Stomach (tissue), 9 donors: Measurements from ENCODE around the gene NMNAT2. TPM values are rescaled to one million over a fixed set of nuclear protein-coding genes. Genes with fewer than 3 reads are reported as not detected.

Experiments used
- DNase-seq, 2 donors: peaks; one replicate each; pipeline versions ENCODE4 v3.0.0 to v3.0.0-alpha.2; 2013 to 2019
- H3K27ac ChIP-seq, 5 donors: fragments of 200-600 bp in 4 of 5; sonication (generic) in 4 of 5; one replicate each; pipeline ENCODE4 v1.5.1; 2013 to 2019; ENCODE audit warnings: mild to moderate bottlenecking in 1 of 5, moderate library complexity in 1 of 5
- H3K27me3 ChIP-seq, 3 donors: fragments of 200-600 bp; sonication (generic); one replicate each; pipeline ENCODE4 v1.5.1; 2017 to 2019; ENCODE audit warnings: mixed run types in 1 of 3
- H3K36me3 ChIP-seq, 4 donors: fragments of 200-600 bp; sonication (generic); 1 replicate in 3 of 4; 2 replicates in 1 of 4; pipeline ENCODE4 v1.5.1; 2016 to 2019
- H3K4me1 ChIP-seq, 4 donors: fragments of 200-600 bp; sonication (generic); one replicate each; pipeline ENCODE4 v1.5.1; 2016 to 2019
- H3K4me3 ChIP-seq, 4 donors: fragments of 200-600 bp; sonication (generic) in 3 of 4; one replicate each; pipeline ENCODE4 v1.5.1; 2016 to 2019; ENCODE audit warnings: mild to moderate bottlenecking in 1 of 4
- H3K9me3 ChIP-seq, 4 donors: fragments of 200-600 bp; sonication (generic); one replicate each; pipeline ENCODE4 v1.5.1; 2016 to 2019
- CTCF ChIP-seq, 7 experiments: fragments of 450-650 bp in 4 of 7; fragments of 200-600 bp in 3 of 7; sonication (generic) in 3 of 7; IDR thresholded peaks; one replicate each; pipeline ENCODE4 v1.5.1; 2016 to 2019; ENCODE audit warnings: antibody characterized with exemption in 7 of 7, control low read depth in 2 of 7, mild to moderate bottlenecking in 1 of 7
- EP300 ChIP-seq: sonication (generic); formaldehyde crosslinking; IDR thresholded peaks from one replicate; pipeline ENCODE4 v1.6.1; 2017; ENCODE audit warnings: antibody characterized with exemption
- POLR2A ChIP-seq, 4 donors: fragments of 450-650 bp; IDR thresholded peaks; one replicate each; pipeline ENCODE4 v1.6.1; 2016; ENCODE audit warnings: antibody characterized with exemption in 4 of 4, control low read depth in 2 of 4, mild to moderate bottlenecking in 1 of 4, moderate library complexity in 1 of 4
- POLR2AphosphoS5 ChIP-seq, 3 donors: sonication (generic); formaldehyde crosslinking; IDR thresholded peaks; one replicate each; pipeline ENCODE4 v1.6.1; 2016; ENCODE audit warnings: antibody characterized with exemption in 3 of 3
- WGBS, 5 donors: extraction: QIAGEN DNeasy Blood & Tissue Kit in 3 of 5; methylation state at CpG; one replicate each; pipeline versions ENCODE4 v1.1.5 to v1.1.7; 2013 to 2018; 5-methylcytosine and 5-hydroxymethylcytosine counted together
- intact Hi-C: fragments of 100-400 bp; cut with DNase I; formaldehyde crosslinking; loops from one replicate; pipeline ENCODE4 v1.15.1; 2023; ENCODE audit warnings: low total_unique reads
- polyA plus RNA-seq, 3 donors: library from polyadenylated mRNA; stranded (reverse); fragments of 200-250 nt; gene quantifications; one replicate each; pipeline ENCODE4 v1.2.3, GENCODE V29; 2013
- total RNA-seq, 5 donors: library from RNA; depleted of rRNA; stranded (reverse); fragments of >200 nt; gene quantifications; one replicate each; pipeline versions ENCODE4 v1.1.0 to v1.2.3, GENCODE V29; 2014 to 2016
- donor health status: healthy with polysubstance abuse.
- donor health status: Bipolar disorder and iron deficiency.
- donor health status: healthy.

NMNAT2 gene
- total and polyA plus RNA-seq, 8 donors, result 0.06 to 1.3 (median 0.51) TPM; not detected in 2

DNA sequence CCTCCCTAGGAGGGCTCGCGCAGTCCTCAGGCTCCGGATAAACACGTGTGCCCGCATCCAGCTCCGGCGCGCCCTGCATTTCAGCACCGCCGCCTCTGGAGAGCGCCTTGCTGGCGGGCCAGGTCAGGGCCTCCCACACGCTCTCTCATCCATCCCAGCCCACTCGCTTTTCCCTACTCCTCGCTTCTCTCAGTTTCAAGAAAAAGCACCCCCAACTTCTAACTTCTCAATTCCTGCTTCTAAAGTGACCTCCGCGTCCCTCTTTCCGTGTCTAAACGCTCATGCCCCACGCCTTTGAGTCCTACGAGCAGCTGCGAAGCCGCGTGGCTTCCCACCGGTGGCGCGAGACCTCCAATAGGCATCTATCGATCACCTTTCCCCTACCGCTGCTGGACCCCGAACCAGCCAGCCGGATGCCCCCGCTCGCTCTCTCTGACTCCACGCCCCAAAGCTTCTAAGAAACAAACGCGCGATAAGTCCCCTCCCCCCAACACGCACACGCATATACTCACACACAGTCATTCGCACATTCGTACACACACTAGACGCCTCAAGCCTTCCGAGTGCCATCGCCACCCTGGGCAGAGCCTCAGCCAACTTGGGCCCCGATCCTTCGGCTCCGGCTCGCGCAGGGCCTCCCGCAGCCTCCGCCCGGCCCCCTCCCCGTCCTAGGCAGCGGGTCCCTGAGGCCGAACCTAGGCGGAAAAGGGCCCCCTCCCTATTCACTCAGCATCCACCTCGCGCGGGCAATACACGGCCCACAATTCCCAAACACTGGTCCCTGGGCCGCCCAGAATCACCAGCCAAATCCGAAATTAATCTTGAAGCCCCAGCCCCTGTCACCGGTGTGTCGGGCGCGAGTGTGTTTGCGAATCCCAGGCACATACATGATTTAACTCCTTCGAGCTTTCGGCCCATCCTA lies 1.1 kb downstream of the NMNAT2 start:
- H3K27me3 ChIP-seq, result peaks cover 0 to 70% (median 49%) of the 10 kb centered on the region in 3 donors
- 4 to 7% (median 6%) methylated on average over 66 to 69 of the region's 69 CpGs for WGBS, 5 donors
- H3K4me1 ChIP-seq, result peaks cover 19 to 25% (median 21%) of the 10 kb centered on the region in 4 donors
- intact Hi-C loops, result no loop called here
- DNase-seq, result peak; percentile 43 to 91
- no peaks in the 10 kb centered on the region for H3K36me3 ChIP-seq
- no peaks in the 10 kb centered on the region for H3K9me3 ChIP-seq
- no peak for TF ChIP-seq POLR2A (IDR thresholded peaks at IDR 0.05)
- TF ChIP-seq EP300, result no peak
- TF ChIP-seq CTCF (IDR thresholded peaks at IDR 0.05), result no peak
- no peak for TF ChIP-seq POLR2AphosphoS5 (IDR thresholded peaks at IDR 0.05)
- peak overlapping the region; percentile 40 to 46 (median 42) for H3K4me3 ChIP-seq
- H3K27ac ChIP-seq, result no peak overlapping the region

- peaks cover 19 to 25% (median 21%) of the 10 kb centered on the region in 4 donors for H3K4me1 ChIP-seq
- no peak overlapping the region for H3K27ac ChIP-seq
- no peaks in the 10 kb centered on the region for H3K36me3 ChIP-seq
- peaks cover 0 to 45% (median 32%) of the 10 kb centered on the region in 3 donors for H3K27me3 ChIP-seq
- no peaks in the 10 kb centered on the region for H3K9me3 ChIP-seq
- H3K4me3 ChIP-seq, result no peak overlapping the region
- TF ChIP-seq POLR2AphosphoS5 (IDR thresholded peaks at IDR 0.05) (no peak), EP300 (no peak), POLR2A (IDR thresholded peaks at IDR 0.05) (no peak), CTCF (IDR thresholded peaks at IDR 0.05) (no peak)
- no peak for DNase-seq
- intact Hi-C loops, result no loop called here
Observed at GRCh38 chr1:183414365-183414764, 3.8 kb downstream of the NMNAT2 start.

- Histone ChIP-seq H3K4me3 (no peak overlapping the region), H3K4me1 (no peaks in the 10 kb centered on the region), H3K27ac (no peak overlapping the region), H3K27me3 (peaks cover 0 to 12% (median 1%) of the 10 kb centered on the region in 3 donors), H3K36me3 (no peaks in the 10 kb centered on the region), H3K9me3 (no peaks in the 10 kb centered on the region)
- DNase-seq, result no peak
- intact Hi-C loops, result no loop called here
- no peak for TF ChIP-seq EP300
- no peak for TF ChIP-seq POLR2A (IDR thresholded peaks at IDR 0.05)
- no peak for TF ChIP-seq POLR2AphosphoS5 (IDR thresholded peaks at IDR 0.05)
- TF ChIP-seq CTCF (IDR thresholded peaks at IDR 0.05), result no peak
- 91 to 98% (median 91%) methylated on average over 2 of the region's 2 CpGs for WGBS, 5 donors
Observed at GRCh38 chr1:183411091-183411490, 7.1 kb downstream of the NMNAT2 start.

DNA sequence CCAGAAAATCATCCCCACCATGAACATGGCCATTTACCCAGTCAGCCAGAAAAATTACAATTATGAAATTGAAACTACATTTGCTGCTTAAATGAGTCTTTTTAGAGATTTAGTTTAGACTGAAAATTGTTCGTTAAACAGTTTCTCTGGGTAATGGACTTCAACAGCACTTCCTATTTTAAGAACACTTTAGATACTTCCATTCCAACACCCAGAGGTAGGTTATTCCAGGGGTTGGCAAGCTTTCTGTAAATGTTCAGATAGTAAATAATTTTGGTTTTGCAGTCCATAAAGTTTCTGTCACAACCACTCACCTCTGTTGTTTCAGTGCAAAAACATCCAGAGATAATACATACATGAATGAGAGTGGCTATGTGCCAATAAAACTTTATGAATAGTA lies 10.2 kb downstream of the NMNAT2 start:
- Histone ChIP-seq H3K4me3 (no peak overlapping the region), H3K9me3 (no peaks in the 10 kb centered on the region), H3K27me3 (peaks cover 0 to 5% (median 0%) of the 10 kb centered on the region in 3 donors), H3K27ac (no peak overlapping the region), H3K36me3 (no peaks in the 10 kb centered on the region), H3K4me1 (no peaks in the 10 kb centered on the region)
- WGBS, 5 donors, result 81 to 92% (median 89%) methylated on average over 1 of the region's 1 CpG
- DNase-seq, result no peak
- TF ChIP-seq POLR2AphosphoS5 (IDR thresholded peaks at IDR 0.05), result no peak
- TF ChIP-seq POLR2A (IDR thresholded peaks at IDR 0.05), result no peak
- TF ChIP-seq CTCF (IDR thresholded peaks at IDR 0.05), result no peak
- no peak for TF ChIP-seq EP300
- intact Hi-C loops, result no loop called here
